GM18868 (cell line): Measurements from ENCODE around the gene CYSTM1.

ENCODE experiments used
- ATAC-seq: cut with Tn5 transposase; IDR thresholded peaks from one replicate; pipeline ENCODE4 v1.9.1; 2021; ENCODE audit warnings: mild to moderate bottlenecking, moderate library complexity; ENCODE audit not compliant: unreplicated experiment

The CYSTM1 gene

GRCh38 chr5:140205216-140205615 is 30.2 kb downstream of the CYSTM1 start:
- ATAC-seq: no peak

GRCh38 chr5:140205952-140206351 is 31.0 kb downstream of the CYSTM1 start:
- no peak for ATAC-seq

GRCh38 chr5:140207250-140207964 is 32.4 kb downstream of the CYSTM1 start:
- peak; percentile 72 for ATAC-seq

- ATAC-seq: no peak
Observed at GRCh38 chr5:140208065-140208464, 33.1 kb downstream of the CYSTM1 start.

- peak; percentile 87 for ATAC-seq
Observed at GRCh38 chr5:140213370-140213983, 38.5 kb downstream of the CYSTM1 start.

GRCh38 chr5:140214831-140215230 is 39.8 kb downstream of the CYSTM1 start:
- peak; percentile 37 for ATAC-seq

- no peak for ATAC-seq
Observed at GRCh38 chr5:140215276-140215675, 40.3 kb downstream of the CYSTM1 start.

- ATAC-seq: no peak
Observed at GRCh38 chr5:140216478-140217074, 41.6 kb downstream of the CYSTM1 start.

- ATAC-seq: no peak
Observed at GRCh38 chr5:140217299-140218026, 42.5 kb downstream of the CYSTM1 start.

- ATAC-seq: no peak
Observed at GRCh38 chr5:140219068-140219991, 44.3 kb downstream of the CYSTM1 start.

GRCh38 chr5:140220032-140220697 is 45.2 kb downstream of the CYSTM1 start:
- ATAC-seq: peak; percentile 59

GRCh38 chr5:140220698-140221064 is 45.7 kb downstream of the CYSTM1 start:
- no peak for ATAC-seq

- ATAC-seq: peak; percentile 63
Observed at GRCh38 chr5:140221697-140222223, 46.8 kb downstream of the CYSTM1 start.

GRCh38 chr5:140222416-140222815 is 47.4 kb downstream of the CYSTM1 start:
- ATAC-seq: peak; percentile 33

GRCh38 chr5:140223567-140223966 is 48.6 kb downstream of the CYSTM1 start:
- no peak for ATAC-seq

GRCh38 chr5:140224658-140225057 is 49.7 kb downstream of the CYSTM1 start:
- ATAC-seq: no peak

- ATAC-seq: no peak
Observed at GRCh38 chr5:140225396-140225795, 50.4 kb downstream of the CYSTM1 start.

GRCh38 chr5:140227046-140227445 is 52.1 kb downstream of the CYSTM1 start:
- no peak for ATAC-seq

GRCh38 chr5:140228364-140228837 is 53.4 kb downstream of the CYSTM1 start:
- ATAC-seq: no peak

GRCh38 chr5:140230373-140230772 is 55.4 kb downstream of the CYSTM1 start:
- no peak for ATAC-seq
